Dedifferentiated amniotic fluid mesenchymal stem cell (primary cell): Measurements from ENCODE around the gene GRK4.

Experiments
- DNase-seq: peaks from one replicate; pipeline ENCODE4 v3.0.0-alpha.2; 2016; ENCODE audit errors: extremely low spot score

GRK4 gene

GRCh38 chr4:3010998-3011397 is 47.6 kb downstream of the GRK4 start:
- DNase-seq, result peak; percentile 90

- DNase-seq, result no peak
Observed at GRCh38 chr4:3011456-3012220, 48.3 kb downstream of the GRK4 start.

GRCh38 chr4:3013323-3013722 is 50.0 kb downstream of the GRK4 start:
- no peak for DNase-seq

GRCh38 chr4:3013839-3014350 is 50.5 kb downstream of the GRK4 start:
- no peak for DNase-seq

GRCh38 chr4:3016961-3017360 is 53.6 kb downstream of the GRK4 start:
- no peak for DNase-seq

GRCh38 chr4:3017504-3017903 is 54.1 kb downstream of the GRK4 start:
- no peak for DNase-seq

- no peak for DNase-seq
Observed at GRCh38 chr4:3019145-3019846, 55.9 kb downstream of the GRK4 start.

GRCh38 chr4:3021127-3021526 is 57.8 kb downstream of the GRK4 start:
- DNase-seq, result no peak

- no peak for DNase-seq
Observed at GRCh38 chr4:3021627-3022026, 58.3 kb downstream of the GRK4 start.

GRCh38 chr4:3022112-3022511 is 58.7 kb downstream of the GRK4 start:
- no peak for DNase-seq

- DNase-seq, result no peak
Observed at GRCh38 chr4:3022651-3023050, 59.3 kb downstream of the GRK4 start.

- DNase-seq, result no peak
Observed at GRCh38 chr4:3025881-3026280, 62.5 kb downstream of the GRK4 start.

- no peak for DNase-seq
Observed at GRCh38 chr4:3026540-3026939, 63.2 kb downstream of the GRK4 start.

- DNase-seq, result no peak
Observed at GRCh38 chr4:3029464-3029863, 66.1 kb downstream of the GRK4 start.

- DNase-seq, result no peak
Observed at GRCh38 chr4:3030566-3031356, 67.4 kb downstream of the GRK4 start.

GRCh38 chr4:3031357-3032082 is 68.1 kb downstream of the GRK4 start:
- no peak for DNase-seq

GRCh38 chr4:3034231-3034630 is 70.9 kb downstream of the GRK4 start:
- no peak for DNase-seq

- DNase-seq, result no peak
Observed at GRCh38 chr4:3035249-3035648, 71.9 kb downstream of the GRK4 start.

GRCh38 chr4:3035674-3036073 is 72.3 kb downstream of the GRK4 start:
- DNase-seq, result no peak

GRCh38 chr4:3036131-3036952 is 73.0 kb downstream of the GRK4 start:
- DNase-seq, result no peak

- DNase-seq, result no peak
Observed at GRCh38 chr4:3037957-3038461, 74.6 kb downstream of the GRK4 start.
